Measurements from ENCODE around the gene BICC1. TPM values are rescaled to one million over a fixed set of nuclear protein-coding genes. Genes with fewer than 3 reads are reported as not detected.

BICC1 gene
- total RNA-seq, 1 experiment from 2014 or later, result 13.9 TPM

- Histone ChIP-seq H3K79me2 (ENCODE audit: low read length) (peaks cover 46% of the 10 kb centered on the region), H3K9ac (ENCODE audit: low read length) (peak overlapping the region; percentile 57), H3F3A (ENCODE audit: low read length, unreplicated experiment) (no peaks in the 10 kb centered on the region), H3K27me3 (ENCODE audit: low read length) (peaks cover 46% of the 10 kb centered on the region), H3K9me2 (replicated peaks; ENCODE audit: low read length) (no peaks in the 10 kb centered on the region), H3K4me3 (ENCODE audit: low read length) (peak overlapping the region; percentile 72), H3K36me3 (ENCODE audit: low read depth, low read length) (no peaks in the 10 kb centered on the region), H3K9me3 (ENCODE audit: low read length) (no peaks in the 10 kb centered on the region), H4K20me1 (ENCODE audit: low read length) (no peaks in the 10 kb centered on the region), H3K27ac (ENCODE audit: low read length) (peak overlapping the region; percentile 4; the same call in 1 of the 2 replicates), H2AFZ (ENCODE audit: low read length) (peak overlapping the region; percentile 70), H3K4me1 (ENCODE audit: insufficient read depth, low read length) (peaks cover 22% of the 10 kb centered on the region; the same call in 1 of the 2 replicates), H3K4me2 (ENCODE audit: low read length) (peak overlapping the region; percentile 82)
- peak; percentile 95 for TF ChIP-seq EZH2 (IDR thresholded peaks at IDR 0.05; ENCODE audit: low read length, unreplicated experiment)
- TF ChIP-seq CTCF (conservative IDR thresholded peaks at IDR 0.05; ENCODE audit: low read depth, low read length), result no peak
- peak; percentile 77; the same call in 1 of the 2 replicates for TF ChIP-seq EZH2phosphoT487 (IDR thresholded peaks at IDR 0.05; ENCODE audit: borderline replicate concordance, low read length)
- intact Hi-C loops (cut with micrococcal nuclease), result loop anchor here (10.0 kb wide), 1 partner anchor 219 kb away; no protein-coding TSS in a partner anchor
- ChIA-PET POLR2A (ENCODE audit: unreplicated experiment) (interaction anchor here (0.6 kb wide), 2 partner anchors 69 to 121 kb away, joined by 3 to 30 read pairs; no protein-coding TSS in a partner anchor), CTCF (interaction anchor here (0.6 to 1.4 kb wide), 2 partner anchors 18 to 46 kb away, joined by 3 to 4 read pairs; no protein-coding TSS in a partner anchor)
- TSS peak; percentile 55 for BruUV-seq (replicated peaks)
- DNase-seq (peak; percentile 71), ATAC-seq (peak; percentile 42)
These were observed 777 bp downstream of the BICC1 start for GRCh38 chr10:58513188-58514110.

GRCh38 chr10:58514111-58514770 lies 1.6 kb downstream of the BICC1 start:
- POLR2A ChIA-PET (ENCODE audit: unreplicated experiment), result no interaction called here
- TF ChIP-seq EZH2phosphoT487 (IDR thresholded peaks at IDR 0.05; ENCODE audit: borderline replicate concordance, low read length) (no peak), EZH2 (IDR thresholded peaks at IDR 0.05; ENCODE audit: low read length, unreplicated experiment) (no peak), CTCF (conservative IDR thresholded peaks at IDR 0.05; ENCODE audit: low read depth, low read length) (no peak)

More at GRCh38 chr10:58514111-58514770, 1.6 kb downstream of the BICC1 start:
- Histone ChIP-seq H3K4me1 (ENCODE audit: insufficient read depth, low read length) (peaks cover 29% of the 10 kb centered on the region; the same call in 1 of the 2 replicates), H3K9me2 (replicated peaks; ENCODE audit: low read length) (no peaks in the 10 kb centered on the region), H3F3A (ENCODE audit: low read length, unreplicated experiment) (no peaks in the 10 kb centered on the region), H3K9ac (ENCODE audit: low read length) (peak overlapping the region; percentile 57), H2AFZ (ENCODE audit: low read length) (peak overlapping the region; percentile 70), H3K4me2 (ENCODE audit: low read length) (peak overlapping the region; percentile 82), H3K27me3 (ENCODE audit: low read length) (peaks cover 46% of the 10 kb centered on the region), H3K4me3 (ENCODE audit: low read length) (peak overlapping the region; percentile 72), H3K36me3 (ENCODE audit: low read depth, low read length) (no peaks in the 10 kb centered on the region), H3K79me2 (ENCODE audit: low read length) (peaks cover 54% of the 10 kb centered on the region), H3K9me3 (ENCODE audit: low read length) (no peaks in the 10 kb centered on the region), H3K27ac (ENCODE audit: low read length) (no peak overlapping the region), H4K20me1 (ENCODE audit: low read length) (no peaks in the 10 kb centered on the region)
- ATAC-seq (no peak), DNase-seq (peak; percentile 23)
- CTCF ChIA-PET, result interaction anchor here (1.4 kb wide), 1 partner anchor 17 kb away, joined by 3 read pairs; no protein-coding TSS in a partner anchor
- intact Hi-C loops (cut with micrococcal nuclease), result loop anchor here (10.0 kb wide), 1 partner anchor 219 kb away; no protein-coding TSS in a partner anchor
- TSS peak; percentile 53 for BruUV-seq (replicated peaks)

Data from PC-3 (cell line).